OCI-M1 (cell line): ENCODE measurements around the gene PEX19.
"Not testable (repeated sequence)": the region's sequence is repeated elsewhere in the genome, so short reads cannot be mapped to it uniquely, and the experiment has no call there.

Experiments
- DNase-seq: peaks from one replicate; lab custom pipeline; 2025; lab: John Stamatoyannopoulos, UW

Gene PEX19

GRCh38 chr1:160284782-160285344 lies at the start of gene PEX19:
TSS of gene PEX19 (minus strand) at chr1:160285133. CDS start at chr1:160285124, 9 bp downstream.
- peak; percentile 95 for DNase-seq

GRCh38 chr1:160332516-160332915 lies 47.6 kb upstream of the PEX19 start:
- no peak for DNase-seq

- DNase-seq, result no peak
Measured at GRCh38 chr1:160330119-160330518, 45.2 kb upstream of the PEX19 start.

- no peak for DNase-seq
Measured at GRCh38 chr1:160328184-160328583, 43.3 kb upstream of the PEX19 start.

- peak; percentile 24 for DNase-seq
Measured at GRCh38 chr1:160326418-160326817, 41.5 kb upstream of the PEX19 start.

GRCh38 chr1:160325252-160325651 lies 40.3 kb upstream of the PEX19 start:
- no peak for DNase-seq

GRCh38 chr1:160322831-160323230 lies 37.9 kb upstream of the PEX19 start:
- DNase-seq, result no peak

GRCh38 chr1:160315359-160315758 lies 30.4 kb upstream of the PEX19 start:
- no peak for DNase-seq

GRCh38 chr1:160309571-160309970 lies 24.6 kb upstream of the PEX19 start:
- DNase-seq, result no peak

GRCh38 chr1:160309185-160309557 lies 24.2 kb upstream of the PEX19 start:
- DNase-seq, result no peak

- no peak for DNase-seq
Measured at GRCh38 chr1:160308451-160309184, 23.7 kb upstream of the PEX19 start.

GRCh38 chr1:160307118-160307791 lies 22.3 kb upstream of the PEX19 start:
- DNase-seq, result no peak

- DNase-seq, result no peak
Measured at GRCh38 chr1:160300173-160300572, 15.2 kb upstream of the PEX19 start.

- DNase-seq, result no peak
Measured at GRCh38 chr1:160296036-160296435, 11.1 kb upstream of the PEX19 start.

- no peak for DNase-seq
Measured at GRCh38 chr1:160293020-160293968, 8.4 kb upstream of the PEX19 start.

- DNase-seq, result peak; percentile 74
Measured at GRCh38 chr1:160291248-160292220, 6.6 kb upstream of the PEX19 start.

- not testable (repeated sequence) for DNase-seq
Measured at GRCh38 chr1:160287769-160288168, 2.8 kb upstream of the PEX19 start.

- no peak for DNase-seq
Measured at GRCh38 chr1:160285506-160285905, 573 bp upstream of the PEX19 start.

GRCh38 chr1:160284220-160284781 lies 632 bp downstream of the PEX19 start:
- peak; percentile 63 for DNase-seq

- DNase-seq, result no peak
Measured at GRCh38 chr1:160282807-160283206, 2.1 kb downstream of the PEX19 start.

GRCh38 chr1:160277987-160278386 lies 6.9 kb downstream of the PEX19 start:
- DNase-seq, result no peak
